Measurements from ENCODE around the gene EIF2S1.
"Not testable (repeated sequence)": the region's sequence is repeated elsewhere in the genome, so short reads cannot be mapped to it uniquely, and the experiment has no call there.

The EIF2S1 gene

GRCh38 chr14:67411370-67411769 is 51.2 kb downstream of the EIF2S1 start:
- Mint-ChIP-seq H3K9me3 (no peaks in the 10 kb centered on the region), H3K27ac (no peak overlapping the region), H3K4me3 (no peak overlapping the region), H3K4me1 (peaks cover 4% of the 10 kb centered on the region), H3K27me3 (peaks cover 18% of the 10 kb centered on the region), H3K36me3 (peaks cover under 1% of the 10 kb centered on the region)
- DNase-seq (ENCODE audit: low spot score in 2 of 2) (no peak), ATAC-seq (ENCODE audit: low read depth) (no peak)

GRCh38 chr14:67411820-67412421 is 51.8 kb downstream of the EIF2S1 start, which contains the start of gene PLEK2:
TSS of gene PLEK2 (minus strand) at chr14:67412165. CDS start at chr14:67412059, 106 bp downstream.
- ATAC-seq (ENCODE audit: low read depth) (peak; percentile 37), DNase-seq (ENCODE audit: low spot score in 2 of 2) (no peak)
- no peaks in the 10 kb centered on the region for H3K9me3 Mint-ChIP-seq
- H3K4me1 Mint-ChIP-seq, result peaks cover 7% of the 10 kb centered on the region
- peaks cover 18% of the 10 kb centered on the region for H3K27me3 Mint-ChIP-seq
- peak within 1 kb of the TSS; percentile 34 for H3K4me3 Mint-ChIP-seq
- H3K36me3 Mint-ChIP-seq, result no peaks in the 10 kb centered on the region
- H3K27ac Mint-ChIP-seq, result no peak within 1 kb of the TSS

DNA sequence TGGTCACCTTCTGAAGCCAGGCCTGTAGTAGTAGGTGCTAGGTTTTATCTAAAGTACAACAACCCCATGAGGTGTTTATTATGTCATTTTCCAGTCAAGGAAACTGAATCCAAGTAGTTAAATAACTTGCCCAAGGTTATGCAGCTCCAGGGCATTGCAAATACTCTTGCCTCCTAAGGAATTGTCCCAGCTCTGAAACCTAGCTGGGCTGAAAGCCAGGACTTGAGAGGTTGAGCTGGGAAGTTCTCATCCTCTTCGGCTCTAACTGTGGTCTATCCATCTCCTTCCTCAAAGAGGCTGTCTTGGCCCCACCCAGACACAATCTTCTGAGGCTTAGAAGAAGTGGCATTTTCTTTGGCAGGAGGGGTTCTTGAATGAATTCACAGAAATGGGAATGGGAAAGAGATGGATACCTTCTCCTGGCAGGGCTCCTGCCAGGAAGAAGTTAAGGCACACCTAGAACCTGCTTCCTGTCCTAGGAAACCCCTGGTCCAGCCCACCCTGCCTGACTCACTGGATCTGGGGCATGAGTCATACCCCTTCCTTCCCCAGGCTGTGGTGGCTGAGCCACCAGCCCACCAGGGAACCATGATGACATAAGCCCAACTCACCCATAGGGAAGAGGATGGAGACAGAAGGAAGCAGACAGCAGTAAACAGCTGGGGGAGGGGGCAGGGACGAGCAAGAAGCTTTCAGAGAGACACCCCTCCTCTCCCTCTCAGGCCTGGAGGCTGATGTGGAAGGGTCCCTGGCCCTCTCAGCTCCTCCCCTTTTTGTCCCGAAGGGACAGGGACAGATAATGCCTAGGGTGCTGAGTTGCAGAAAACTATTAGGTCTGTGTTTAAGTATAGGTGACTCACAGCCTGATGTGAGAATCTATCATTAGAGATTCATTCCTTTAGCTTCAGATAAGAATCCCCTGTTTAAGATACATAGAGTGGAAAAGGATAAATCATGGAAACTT is 54.0 kb downstream of the EIF2S1 start:
- no peaks in the 10 kb centered on the region for H3K9me3 Mint-ChIP-seq
- peaks cover 18% of the 10 kb centered on the region for H3K27me3 Mint-ChIP-seq
- DNase-seq (ENCODE audit: low spot score in 2 of 2) (no peak), ATAC-seq (ENCODE audit: low read depth) (no peak)
- peaks cover 7% of the 10 kb centered on the region for H3K4me1 Mint-ChIP-seq
- H3K36me3 Mint-ChIP-seq, result no peaks in the 10 kb centered on the region
- no peak overlapping the region for H3K27ac Mint-ChIP-seq
- no peak overlapping the region for H3K4me3 Mint-ChIP-seq

DNA sequence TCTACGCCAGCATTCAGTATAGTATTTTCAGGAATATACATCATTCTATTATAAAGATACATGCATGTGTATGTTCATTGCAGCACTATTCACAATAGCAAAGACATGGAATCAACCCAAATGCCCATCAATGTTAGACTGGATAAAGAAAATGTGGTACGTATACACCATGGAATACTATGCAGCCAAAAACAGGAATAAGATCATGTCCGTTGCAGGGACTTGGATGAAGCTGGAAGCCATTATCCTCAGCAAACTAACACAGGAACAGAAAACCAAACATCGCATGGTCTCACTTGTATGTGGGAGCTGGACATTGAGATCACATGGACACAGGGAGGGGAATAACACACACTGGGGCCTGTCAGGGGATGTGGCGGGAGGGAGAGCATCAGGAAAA is 55.5 kb downstream of the EIF2S1 start:
- H3K9me3 Mint-ChIP-seq; DNase-seq (ENCODE audit: low spot score in 2 of 2); ATAC-seq (ENCODE audit: low read depth); H3K36me3 Mint-ChIP-seq; H3K27ac Mint-ChIP-seq; H3K4me1 Mint-ChIP-seq; H3K4me3 Mint-ChIP-seq: not testable (repeated sequence)
- H3K27me3 Mint-ChIP-seq, result peaks cover 12% of the 10 kb centered on the region

DNA sequence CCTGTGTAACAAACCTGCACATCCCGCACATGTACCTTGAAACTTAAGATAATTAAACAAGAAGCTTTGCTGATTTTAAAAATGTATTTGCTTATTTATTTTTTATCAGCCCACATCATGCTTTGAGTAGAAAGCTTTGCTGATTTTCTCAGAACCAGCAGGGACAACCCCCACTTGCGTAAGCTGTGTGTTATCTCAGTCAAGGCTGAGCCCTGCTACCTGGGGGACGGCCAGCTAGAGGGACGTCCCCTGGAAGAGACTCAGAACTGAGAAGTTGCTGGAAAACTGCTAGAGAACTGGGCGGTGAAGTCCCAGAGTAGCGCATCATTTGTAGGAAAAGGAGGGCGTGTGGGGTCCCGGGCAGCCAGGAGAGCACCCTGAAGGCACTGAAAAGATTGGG is 56.0 kb downstream of the EIF2S1 start:
- no peak overlapping the region for H3K27ac Mint-ChIP-seq
- H3K4me3 Mint-ChIP-seq, result no peak overlapping the region
- H3K9me3 Mint-ChIP-seq, result no peaks in the 10 kb centered on the region
- H3K4me1 Mint-ChIP-seq, result peaks cover 7% of the 10 kb centered on the region
- peaks cover 11% of the 10 kb centered on the region for H3K27me3 Mint-ChIP-seq
- ATAC-seq (ENCODE audit: low read depth), result no peak
- H3K36me3 Mint-ChIP-seq, result no peaks in the 10 kb centered on the region
- no peak for DNase-seq (ENCODE audit: low spot score in 2 of 2)

DNA sequence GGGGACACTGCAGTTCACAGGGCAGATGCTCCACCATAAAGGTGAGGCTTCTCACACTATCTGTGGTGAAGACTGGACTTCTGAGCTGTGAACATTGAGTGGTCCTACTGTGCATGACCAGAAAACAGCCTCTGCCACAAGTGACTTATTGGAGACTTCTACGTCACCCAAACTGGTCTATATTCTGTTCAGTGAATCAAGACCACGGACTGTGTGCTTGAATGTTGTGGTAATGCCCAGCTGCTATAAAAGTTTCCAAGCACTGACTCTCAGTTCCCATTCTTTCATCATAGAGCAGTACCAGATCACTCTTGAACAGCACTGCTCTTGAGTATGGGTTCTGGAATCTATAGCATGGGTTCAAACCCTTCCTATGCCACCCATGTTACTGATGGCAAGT is 56.7 kb downstream of the EIF2S1 start:
- Mint-ChIP-seq H3K27ac (no peak overlapping the region), H3K27me3 (peaks cover 8% of the 10 kb centered on the region)
- ATAC-seq (ENCODE audit: low read depth), result peak; percentile 63

DNA sequence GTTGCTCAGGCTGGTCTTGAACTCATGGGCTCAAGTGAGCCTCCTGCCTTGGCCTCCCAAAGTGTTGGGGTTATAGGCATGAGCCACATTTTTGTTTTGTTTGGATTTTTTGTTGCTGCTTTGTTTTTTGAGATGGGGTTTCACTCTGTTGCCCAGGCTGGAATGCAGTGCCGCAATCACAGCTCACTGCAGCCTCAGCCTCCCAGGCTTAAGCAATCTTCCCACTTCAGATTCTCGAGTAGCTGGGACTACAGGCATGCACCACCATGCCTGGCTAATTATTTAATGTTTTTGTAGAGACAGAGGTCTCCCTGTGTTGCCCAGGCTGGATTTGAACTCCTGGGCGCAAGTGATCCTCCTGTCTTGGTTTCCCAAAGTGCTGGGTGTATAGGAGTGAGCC is 57.5 kb downstream of the EIF2S1 start:
- H3K36me3 Mint-ChIP-seq, result no peaks in the 10 kb centered on the region
- DNase-seq (ENCODE audit: low spot score in 2 of 2), result no peak
- no peaks in the 10 kb centered on the region for H3K9me3 Mint-ChIP-seq
- H3K4me1 Mint-ChIP-seq, result peaks cover 3% of the 10 kb centered on the region
- no peak for ATAC-seq (ENCODE audit: low read depth)
- H3K27me3 Mint-ChIP-seq, result peaks cover 3% of the 10 kb centered on the region
- H3K27ac Mint-ChIP-seq, result no peak overlapping the region
- H3K4me3 Mint-ChIP-seq, result no peak overlapping the region

More for the DNA sequence above, 56.7 kb downstream of the EIF2S1 start:
- H3K4me3 Mint-ChIP-seq, result no peak overlapping the region
- no peaks in the 10 kb centered on the region for H3K9me3 Mint-ChIP-seq
- H3K36me3 Mint-ChIP-seq, result no peaks in the 10 kb centered on the region
- peaks cover 6% of the 10 kb centered on the region for H3K4me1 Mint-ChIP-seq
- DNase-seq (ENCODE audit: low spot score in 2 of 2), result no peak

DNA sequence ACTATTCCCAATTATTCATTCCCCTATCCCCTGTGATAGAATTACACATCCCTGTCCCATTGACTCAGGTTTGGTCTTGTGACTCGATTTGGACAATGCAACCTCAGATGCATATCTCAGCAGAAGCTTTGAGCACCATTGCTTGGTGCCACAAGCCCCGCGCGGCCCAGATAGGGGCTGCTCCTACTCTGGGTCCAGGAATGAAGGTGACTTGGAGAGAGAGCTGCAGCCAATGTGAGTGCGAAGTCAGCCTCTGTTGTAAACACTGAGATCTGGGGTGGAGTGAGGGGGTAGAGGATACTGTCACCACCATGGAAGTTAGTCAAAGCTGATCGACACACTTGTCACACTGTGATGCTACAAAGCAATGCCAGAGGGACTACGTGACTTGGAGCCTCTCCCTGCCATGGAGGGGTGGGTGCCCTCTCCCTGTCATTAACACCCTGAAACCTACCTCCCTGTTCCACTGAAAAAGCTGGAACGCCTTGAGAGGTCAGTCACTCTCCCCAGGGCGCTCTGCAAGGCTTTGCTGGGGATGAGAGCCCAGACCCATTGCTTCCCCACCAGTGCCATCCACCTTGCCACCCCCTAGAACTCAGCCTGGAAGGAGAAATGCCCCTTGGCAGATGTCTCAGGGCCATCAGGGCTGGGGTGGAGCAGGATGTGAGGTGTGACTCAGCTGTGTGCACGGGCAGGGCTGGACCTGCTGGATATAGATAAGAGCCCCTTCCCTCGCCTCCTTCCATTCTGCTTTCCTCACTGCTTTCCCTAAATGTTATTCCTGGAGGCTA is 58.5 kb downstream of the EIF2S1 start:
- H3K27me3 Mint-ChIP-seq, result peaks cover 3% of the 10 kb centered on the region
- no peak overlapping the region for H3K4me3 Mint-ChIP-seq
- no peak overlapping the region for H3K27ac Mint-ChIP-seq
- no peaks in the 10 kb centered on the region for H3K36me3 Mint-ChIP-seq
- no peak for ATAC-seq (ENCODE audit: low read depth)
- DNase-seq (ENCODE audit: low spot score in 2 of 2), result no peak
- H3K4me1 Mint-ChIP-seq, result peaks cover 6% of the 10 kb centered on the region
- H3K9me3 Mint-ChIP-seq, result no peaks in the 10 kb centered on the region

DNA sequence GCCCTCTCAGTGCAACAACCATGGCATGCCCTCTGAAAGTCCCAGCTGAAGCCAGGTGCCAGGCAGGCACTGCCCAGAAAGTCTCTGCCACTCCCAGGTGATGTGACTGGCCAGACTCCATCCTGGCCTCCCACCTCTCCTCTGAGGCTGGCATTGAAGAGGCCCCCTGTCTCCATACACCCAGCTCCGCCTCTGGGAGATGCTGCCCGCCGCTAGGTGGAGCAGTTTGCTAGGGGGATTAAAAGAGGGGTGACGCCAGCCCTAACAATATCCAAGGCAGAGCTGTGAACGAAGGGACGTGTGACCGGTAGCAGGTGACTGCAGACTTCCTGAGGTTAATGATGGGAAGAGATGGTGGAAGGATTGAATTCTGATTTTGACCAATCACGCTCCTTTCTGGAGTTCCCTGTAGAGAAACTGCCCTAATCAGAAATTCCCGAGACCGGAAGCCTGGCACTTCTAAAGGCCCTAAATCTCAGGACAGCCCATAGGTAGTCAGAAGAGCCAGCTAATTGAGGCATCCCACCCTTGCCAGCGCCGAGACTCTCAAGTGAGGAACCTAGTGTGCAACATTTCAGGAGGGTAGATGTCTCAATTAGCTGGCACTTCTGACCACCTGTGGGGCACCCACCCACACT is 60.1 kb downstream of the EIF2S1 start:
- H3K9me3 Mint-ChIP-seq, result no peaks in the 10 kb centered on the region
- H3K36me3 Mint-ChIP-seq, result no peaks in the 10 kb centered on the region
- H3K4me1 Mint-ChIP-seq, result peaks cover 6% of the 10 kb centered on the region
- H3K27me3 Mint-ChIP-seq, result peaks cover 6% of the 10 kb centered on the region
- peak; percentile 69 for ATAC-seq (ENCODE audit: low read depth)
- H3K4me3 Mint-ChIP-seq, result no peak overlapping the region
- H3K27ac Mint-ChIP-seq, result no peak overlapping the region
- peak; percentile 38 to 46 for DNase-seq (ENCODE audit: low spot score in 2 of 2)

GRCh38 chr14:67421356-67422224 is 61.5 kb downstream of the EIF2S1 start:
- H3K27ac Mint-ChIP-seq, result no peak overlapping the region
- DNase-seq (ENCODE audit: low spot score in 2 of 2) (no peak), ATAC-seq (ENCODE audit: low read depth) (no peak)
- H3K36me3 Mint-ChIP-seq, result no peaks in the 10 kb centered on the region
- no peak overlapping the region for H3K4me3 Mint-ChIP-seq
- no peaks in the 10 kb centered on the region for H3K9me3 Mint-ChIP-seq
- H3K27me3 Mint-ChIP-seq, result peaks cover 7% of the 10 kb centered on the region
- H3K4me1 Mint-ChIP-seq, result peaks cover 4% of the 10 kb centered on the region

- Mint-ChIP-seq H3K27me3 (peaks cover 8% of the 10 kb centered on the region), H3K4me3 (no peak overlapping the region), H3K27ac (no peak overlapping the region), H3K9me3 (no peaks in the 10 kb centered on the region), H3K36me3 (no peaks in the 10 kb centered on the region), H3K4me1 (peaks cover 3% of the 10 kb centered on the region)
- DNase-seq (ENCODE audit: low spot score in 2 of 2) (no peak), ATAC-seq (ENCODE audit: low read depth) (no peak)
Observed at GRCh38 chr14:67423424-67423823, 63.3 kb downstream of the EIF2S1 start.

GRCh38 chr14:67424539-67424938 is 64.4 kb downstream of the EIF2S1 start:
- Mint-ChIP-seq H3K4me3 (no peak overlapping the region), H3K36me3 (no peaks in the 10 kb centered on the region), H3K27ac (no peak overlapping the region), H3K9me3 (no peaks in the 10 kb centered on the region), H3K27me3 (peaks cover 10% of the 10 kb centered on the region), H3K4me1 (peaks cover 3% of the 10 kb centered on the region)
- no peak for ATAC-seq (ENCODE audit: low read depth)
- no peak for DNase-seq (ENCODE audit: low spot score in 2 of 2)

DNA sequence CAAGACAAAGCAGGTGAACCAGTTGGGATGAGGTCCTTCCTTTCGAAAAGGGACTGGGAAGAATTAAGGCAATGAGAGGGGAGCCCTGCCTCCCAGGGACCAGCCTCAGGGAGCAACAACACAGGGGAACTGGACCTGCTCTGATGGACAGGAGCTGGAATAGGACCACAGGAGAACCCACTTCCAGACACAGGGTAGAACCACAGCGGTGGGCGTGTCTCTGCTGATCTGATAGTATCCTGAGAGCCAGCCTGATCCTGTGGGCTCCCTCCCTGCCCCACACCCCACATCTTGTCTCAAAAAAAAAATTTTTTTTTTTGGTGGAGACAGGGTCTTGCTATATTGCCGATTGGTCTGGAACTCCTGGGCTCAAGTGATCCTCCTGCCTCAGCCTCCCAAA is 65.5 kb downstream of the EIF2S1 start:
- Mint-ChIP-seq H3K27ac (no peak overlapping the region), H3K4me1 (peaks cover 3% of the 10 kb centered on the region), H3K4me3 (no peak overlapping the region), H3K9me3 (no peaks in the 10 kb centered on the region), H3K27me3 (peaks cover 10% of the 10 kb centered on the region), H3K36me3 (no peaks in the 10 kb centered on the region)
- ATAC-seq (ENCODE audit: low read depth) (no peak), DNase-seq (ENCODE audit: low spot score in 2 of 2) (no peak)
